Uterus (tissue), 2 donors: ENCODE data around the gene SLCO3A1.

ENCODE experiments used
- POLR2A ChIP-seq, 2 donors: fragments of 450-650 bp; IDR thresholded peaks; one replicate each; pipeline ENCODE4 v1.6.1; 2016; ENCODE audit warnings: antibody characterized with exemption in 2 of 2, mild to moderate bottlenecking in 1 of 2, moderate library complexity in 1 of 2
- TF ChIP-seq, protein P1 (sequence below), 4 experiments: fragments of 200-600 bp in 2 of 4; fragments of 450-650 bp in 2 of 4; sonication (generic) in 2 of 4; IDR thresholded peaks; one replicate each; pipeline ENCODE4 v1.5.1; 2016 to 2019; ENCODE audit warnings: antibody characterized with exemption in 4 of 4, mild to moderate bottlenecking in 2 of 4, moderate library complexity in 1 of 4

GRCh38 chr15:91973481-91973880, 120.0 kb downstream of the SLCO3A1 start:
- TF ChIP-seq POLR2A (IDR thresholded peaks at IDR 0.05), result no peak
- TF ChIP-seq, protein P1, sequence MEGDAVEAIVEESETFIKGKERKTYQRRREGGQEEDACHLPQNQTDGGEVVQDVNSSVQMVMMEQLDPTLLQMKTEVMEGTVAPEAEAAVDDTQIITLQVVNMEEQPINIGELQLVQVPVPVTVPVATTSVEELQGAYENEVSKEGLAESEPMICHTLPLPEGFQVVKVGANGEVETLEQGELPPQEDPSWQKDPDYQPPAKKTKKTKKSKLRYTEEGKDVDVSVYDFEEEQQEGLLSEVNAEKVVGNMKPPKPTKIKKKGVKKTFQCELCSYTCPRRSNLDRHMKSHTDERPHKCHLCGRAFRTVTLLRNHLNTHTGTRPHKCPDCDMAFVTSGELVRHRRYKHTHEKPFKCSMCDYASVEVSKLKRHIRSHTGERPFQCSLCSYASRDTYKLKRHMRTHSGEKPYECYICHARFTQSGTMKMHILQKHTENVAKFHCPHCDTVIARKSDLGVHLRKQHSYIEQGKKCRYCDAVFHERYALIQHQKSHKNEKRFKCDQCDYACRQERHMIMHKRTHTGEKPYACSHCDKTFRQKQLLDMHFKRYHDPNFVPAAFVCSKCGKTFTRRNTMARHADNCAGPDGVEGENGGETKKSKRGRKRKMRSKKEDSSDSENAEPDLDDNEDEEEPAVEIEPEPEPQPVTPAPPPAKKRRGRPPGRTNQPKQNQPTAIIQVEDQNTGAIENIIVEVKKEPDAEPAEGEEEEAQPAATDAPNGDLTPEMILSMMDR (IDR thresholded peaks at IDR 0.05), result no peak
